DOHH2 (cell line): Measurements from ENCODE around the gene ABCB8.

Source experiments
- H3F3A ChIP-seq: fragments of 200-600 bp; sonication (generic), shearing (Covaris generic); 2 replicates; pipeline ENCODE4 v1.6.0; 2016; ENCODE audit warnings: antibody characterized with exemption, mild to moderate bottlenecking; ENCODE audit not compliant: control insufficient read depth, insufficient read depth
- H3K27ac ChIP-seq: fragments of 200-600 bp; sonication (generic); 2 replicates; pipeline ENCODE4 v1.5.1; 2014; ENCODE audit warnings: low read depth, mild to moderate bottlenecking, low read length, moderate library complexity
- H3K27me3 ChIP-seq: fragments of 200-600 bp; sonication (generic); 2 replicates; pipeline ENCODE4 v1.6.1; 2014; ENCODE audit warnings: mild to moderate bottlenecking, low read length, mixed read lengths; ENCODE audit not compliant: control insufficient read depth
- H3K36me3 ChIP-seq: fragments of 200-600 bp; sonication (generic); 2 replicates; pipeline ENCODE4 v1.6.1; 2014; ENCODE audit warnings: mild to moderate bottlenecking, low read length, moderate library complexity, mixed read lengths; ENCODE audit not compliant: control insufficient read depth
- H3K4me1 ChIP-seq: fragments of 200-600 bp; sonication (generic); 2 replicates; pipeline ENCODE4 v1.6.1; 2014; ENCODE audit warnings: mild to moderate bottlenecking, low read length, mixed read lengths; ENCODE audit not compliant: control insufficient read depth
- H3K4me2 ChIP-seq: fragments of 200-600 bp; sonication (generic); 2 replicates; pipeline ENCODE4 v1.6.0; 2014; ENCODE audit warnings: mild to moderate bottlenecking, low read length, moderate library complexity
- H3K4me3 ChIP-seq: fragments of 200-600 bp; sonication (generic); 2 replicates; pipeline ENCODE4 v1.5.1; 2014; ENCODE audit warnings: mild to moderate bottlenecking, low read length, mixed read lengths
- H3K79me2 ChIP-seq: fragments of 200-600 bp; sonication (generic); 2 replicates; pipeline ENCODE4 v1.6.1; 2014; ENCODE audit warnings: mild to moderate bottlenecking, low read length, mixed read lengths; ENCODE audit not compliant: control insufficient read depth
- H3K9me2 ChIP-seq: fragments of 200-600 bp; sonication (generic); replicated peaks from 2 replicates; pipeline ENCODE4 v1.6.1; 2014; ENCODE audit warnings: mild to moderate bottlenecking, low read length, mixed read lengths; ENCODE audit not compliant: control insufficient read depth
- H3K9me3 ChIP-seq: fragments of 200-600 bp; sonication (generic); 2 replicates; pipeline ENCODE4 v1.6.1; 2014; ENCODE audit warnings: antibody characterized with exemption, low read length, mixed read lengths; ENCODE audit not compliant: control insufficient read depth, insufficient read depth
- H4K20me1 ChIP-seq: fragments of 200-600 bp; sonication (generic); 2 replicates; pipeline ENCODE4 v1.6.0; 2014; ENCODE audit warnings: low read depth, mild to moderate bottlenecking, antibody characterized with exemption, low read length, moderate library complexity; ENCODE audit not compliant: control insufficient read depth, insufficient read depth
- CTCF ChIP-seq: fragments of 200-600 bp; sonication (generic); IDR thresholded peaks from one replicate; pipeline ENCODE4 v1.5.1; 2014; ENCODE audit warnings: antibody characterized with exemption, mild to moderate bottlenecking, low read depth, low read length; ENCODE audit not compliant: poor library complexity, severe bottlenecking
- EZH2phosphoT487 ChIP-seq: fragments of 200-600 bp; sonication (generic); IDR thresholded peaks from 2 replicates; pipeline ENCODE4 v1.6.1; 2017; ENCODE audit warnings: borderline replicate concordance, mild to moderate bottlenecking, antibody characterized with exemption, low read length, moderate library complexity, mixed read lengths

The ABCB8 gene

DNA sequence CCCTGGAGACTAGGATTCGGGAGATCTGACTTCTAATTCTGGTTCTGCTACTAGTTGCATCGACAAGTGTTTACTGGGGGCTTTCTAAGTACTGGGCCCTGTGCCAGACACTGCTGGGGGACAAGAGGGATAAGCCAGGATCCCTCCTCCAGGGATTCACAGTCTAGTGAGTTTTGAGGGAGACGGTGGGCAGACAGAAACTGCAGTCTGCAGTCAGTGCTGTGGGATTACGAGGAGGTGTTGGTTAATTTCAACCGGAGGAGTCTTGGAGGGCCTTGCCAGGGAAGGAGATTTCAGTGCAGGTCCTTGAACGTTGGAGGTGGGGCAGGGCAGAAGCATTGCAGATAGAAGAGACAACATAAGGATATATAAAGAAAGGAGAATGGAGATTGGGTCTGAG lies 46.6 kb upstream of the ABCB8 start:
- Histone ChIP-seq H3K27me3 (peaks cover 66% of the 10 kb centered on the region), H4K20me1 (no peaks in the 10 kb centered on the region)

DNA sequence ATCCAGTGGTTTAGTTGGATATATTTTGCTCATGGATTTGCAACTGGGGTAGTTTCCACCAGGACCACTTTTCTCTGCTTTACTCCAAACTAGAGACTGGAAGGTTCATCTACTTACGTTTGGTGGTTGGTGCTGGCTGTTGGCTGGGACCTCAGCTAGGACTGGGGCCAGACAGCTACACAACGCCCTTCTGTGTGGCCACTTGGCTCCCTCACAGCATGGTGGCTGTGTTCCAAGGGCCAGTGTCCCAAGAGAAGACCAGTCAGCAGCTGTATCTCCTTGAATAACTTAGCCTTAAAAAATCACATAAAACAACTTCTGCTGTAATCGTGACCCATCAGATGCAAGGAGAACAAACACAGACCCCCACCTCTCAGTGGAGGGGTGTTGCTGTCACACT lies 45.9 kb upstream of the ABCB8 start:
- no peaks in the 10 kb centered on the region for H4K20me1 ChIP-seq

More for the DNA sequence above, 46.6 kb upstream of the ABCB8 start:
- no peak overlapping the region for H3K27ac ChIP-seq
- TF ChIP-seq CTCF (no peak), EZH2phosphoT487 (0 out of 2 replicates have a peak, but pooled peaks have one; percentile 5)
- no peaks in the 10 kb centered on the region for H3F3A ChIP-seq
- no peaks in the 10 kb centered on the region for H3K36me3 ChIP-seq
- H3K4me3 ChIP-seq, result no peak overlapping the region
- H3K79me2 ChIP-seq, result no peaks in the 10 kb centered on the region
- H3K9me3 ChIP-seq, result no peaks in the 10 kb centered on the region
- H3K9me2 ChIP-seq, result no peaks in the 10 kb centered on the region
- peaks cover 18% of the 10 kb centered on the region for H3K4me1 ChIP-seq
- H3K4me2 ChIP-seq, result no peak overlapping the region

DNA sequence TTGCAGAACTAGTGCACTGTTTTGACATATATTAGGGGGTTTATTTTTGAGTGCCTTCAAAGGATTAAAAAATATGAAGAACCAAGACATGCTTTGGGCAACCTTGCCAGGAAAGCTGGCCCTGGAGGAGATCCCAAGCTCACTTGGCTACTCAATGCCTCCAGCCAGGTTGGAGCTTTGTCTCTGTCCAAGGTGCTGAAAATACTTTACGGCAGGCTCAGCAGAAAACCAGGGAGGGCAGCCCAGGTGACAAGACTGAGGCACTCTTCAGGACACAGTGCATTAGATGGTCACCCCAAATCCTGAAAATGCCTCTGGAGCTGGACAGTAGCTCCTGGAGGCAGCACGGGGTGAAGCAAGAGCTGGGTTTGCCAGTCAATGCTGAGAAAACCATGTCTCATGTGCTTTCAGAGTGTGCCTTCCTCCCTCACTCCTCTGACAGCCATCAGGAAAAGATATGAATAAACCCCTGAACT lies 44.3 kb upstream of the ABCB8 start:
- Histone ChIP-seq H3K4me3 (no peak overlapping the region), H3K27me3 (peaks cover 63% of the 10 kb centered on the region), H3K9me2 (no peaks in the 10 kb centered on the region), H4K20me1 (no peaks in the 10 kb centered on the region), H3K79me2 (no peaks in the 10 kb centered on the region), H3K27ac (no peak overlapping the region), H3K36me3 (no peaks in the 10 kb centered on the region), H3K9me3 (no peaks in the 10 kb centered on the region), H3F3A (no peaks in the 10 kb centered on the region), H3K4me2 (no peak overlapping the region), H3K4me1 (peaks cover 11% of the 10 kb centered on the region)
- TF ChIP-seq EZH2phosphoT487, result no peak
- no peak for TF ChIP-seq CTCF

More for the DNA sequence above, 45.9 kb upstream of the ABCB8 start:
- Histone ChIP-seq H3F3A (no peaks in the 10 kb centered on the region), H3K79me2 (no peaks in the 10 kb centered on the region), H3K27ac (no peak overlapping the region), H3K9me3 (no peaks in the 10 kb centered on the region), H3K4me2 (no peak overlapping the region), H3K4me3 (no peak overlapping the region), H3K9me2 (no peaks in the 10 kb centered on the region), H3K36me3 (no peaks in the 10 kb centered on the region), H3K4me1 (peaks cover 11% of the 10 kb centered on the region), H3K27me3 (peaks cover 59% of the 10 kb centered on the region)
- TF ChIP-seq CTCF (no peak), EZH2phosphoT487 (no peak)

DNA sequence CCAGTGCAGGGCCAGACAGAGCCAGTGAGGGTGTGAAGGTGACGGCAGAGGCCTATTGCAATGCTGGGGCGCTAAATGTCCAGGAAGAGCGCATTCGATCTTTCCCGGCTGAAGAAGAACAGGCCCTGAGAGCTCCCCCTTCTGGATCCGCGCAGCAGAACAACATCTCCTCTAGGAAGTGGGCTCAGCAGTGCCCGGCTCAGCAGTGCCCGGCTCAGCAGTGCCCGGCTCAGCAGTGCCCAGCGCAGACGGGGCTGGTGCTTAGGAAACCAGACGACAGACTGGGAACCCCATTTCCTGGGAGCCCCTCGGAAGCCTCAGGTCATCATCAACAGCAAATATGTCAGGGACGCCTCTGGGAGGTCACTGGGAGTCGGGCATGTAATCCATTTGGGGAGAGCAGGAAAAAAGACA lies 42.1 kb upstream of the ABCB8 start:
- Histone ChIP-seq H3K79me2 (no peaks in the 10 kb centered on the region), H3K4me2 (no peak overlapping the region), H3F3A (no peaks in the 10 kb centered on the region), H3K4me3 (no peak overlapping the region), H3K9me3 (no peaks in the 10 kb centered on the region), H3K9me2 (no peaks in the 10 kb centered on the region), H3K27ac (no peak overlapping the region), H3K4me1 (peaks cover 10% of the 10 kb centered on the region), H4K20me1 (no peaks in the 10 kb centered on the region), H3K36me3 (no peaks in the 10 kb centered on the region), H3K27me3 (peaks cover 56% of the 10 kb centered on the region)
- TF ChIP-seq CTCF, result peak; percentile 92
- TF ChIP-seq EZH2phosphoT487, result no peak
